ENCODE data around the gene PYGO1.
"Not testable (repeated sequence)": the region's sequence is repeated elsewhere in the genome, so short reads cannot be mapped to it uniquely, and the experiment has no call there.

PYGO1 gene

DNA sequence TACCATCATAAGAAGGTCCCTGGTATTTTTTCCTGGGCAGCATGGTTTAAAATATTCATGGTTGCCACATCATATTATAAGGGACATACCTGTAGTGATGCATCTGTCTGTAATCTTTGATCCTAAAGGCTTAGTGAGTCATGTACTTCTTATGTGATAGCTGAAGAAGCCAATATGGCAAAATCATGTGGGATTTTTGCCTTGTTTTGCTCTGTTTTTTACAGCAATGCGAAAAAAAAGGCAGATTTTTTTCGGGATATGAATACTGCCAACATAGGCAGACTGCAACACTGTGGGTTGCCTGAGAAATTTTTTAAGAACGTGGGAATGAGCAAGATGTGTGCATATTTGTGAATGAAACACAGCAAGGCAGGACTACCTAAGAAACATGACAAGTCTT, 11.3 kb upstream of the PYGO1 start:
- no peak overlapping the region for H3K4me3 ChIP-seq
- no peak overlapping the region for H3K27ac ChIP-seq
- TF ChIP-seq, protein P1, sequence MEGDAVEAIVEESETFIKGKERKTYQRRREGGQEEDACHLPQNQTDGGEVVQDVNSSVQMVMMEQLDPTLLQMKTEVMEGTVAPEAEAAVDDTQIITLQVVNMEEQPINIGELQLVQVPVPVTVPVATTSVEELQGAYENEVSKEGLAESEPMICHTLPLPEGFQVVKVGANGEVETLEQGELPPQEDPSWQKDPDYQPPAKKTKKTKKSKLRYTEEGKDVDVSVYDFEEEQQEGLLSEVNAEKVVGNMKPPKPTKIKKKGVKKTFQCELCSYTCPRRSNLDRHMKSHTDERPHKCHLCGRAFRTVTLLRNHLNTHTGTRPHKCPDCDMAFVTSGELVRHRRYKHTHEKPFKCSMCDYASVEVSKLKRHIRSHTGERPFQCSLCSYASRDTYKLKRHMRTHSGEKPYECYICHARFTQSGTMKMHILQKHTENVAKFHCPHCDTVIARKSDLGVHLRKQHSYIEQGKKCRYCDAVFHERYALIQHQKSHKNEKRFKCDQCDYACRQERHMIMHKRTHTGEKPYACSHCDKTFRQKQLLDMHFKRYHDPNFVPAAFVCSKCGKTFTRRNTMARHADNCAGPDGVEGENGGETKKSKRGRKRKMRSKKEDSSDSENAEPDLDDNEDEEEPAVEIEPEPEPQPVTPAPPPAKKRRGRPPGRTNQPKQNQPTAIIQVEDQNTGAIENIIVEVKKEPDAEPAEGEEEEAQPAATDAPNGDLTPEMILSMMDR (IDR thresholded peaks at IDR 0.05), result no peak
- DNase-seq (ENCODE audit: low spot score), result no peak

DNA sequence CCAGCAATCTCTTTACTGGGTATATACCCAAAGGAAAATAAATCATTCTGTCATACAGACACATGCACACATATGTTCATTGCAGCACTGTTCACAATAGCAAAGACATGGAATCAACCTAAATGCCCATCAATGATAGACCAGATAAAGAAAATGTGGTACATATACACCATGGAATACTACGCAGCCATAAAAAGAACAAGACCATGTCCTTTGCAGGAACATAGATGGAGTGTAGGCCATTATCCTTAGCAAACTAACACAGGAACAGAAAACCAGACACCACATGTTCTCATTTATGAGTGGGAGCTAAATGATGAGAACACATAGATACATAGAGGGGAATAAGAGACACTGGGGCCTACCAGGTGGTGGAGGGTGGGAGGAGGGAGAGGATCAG, 4.9 kb upstream of the PYGO1 start:
- not testable (repeated sequence) for DNase-seq (ENCODE audit: low spot score); H3K27ac ChIP-seq; H3K4me3 ChIP-seq

DNA sequence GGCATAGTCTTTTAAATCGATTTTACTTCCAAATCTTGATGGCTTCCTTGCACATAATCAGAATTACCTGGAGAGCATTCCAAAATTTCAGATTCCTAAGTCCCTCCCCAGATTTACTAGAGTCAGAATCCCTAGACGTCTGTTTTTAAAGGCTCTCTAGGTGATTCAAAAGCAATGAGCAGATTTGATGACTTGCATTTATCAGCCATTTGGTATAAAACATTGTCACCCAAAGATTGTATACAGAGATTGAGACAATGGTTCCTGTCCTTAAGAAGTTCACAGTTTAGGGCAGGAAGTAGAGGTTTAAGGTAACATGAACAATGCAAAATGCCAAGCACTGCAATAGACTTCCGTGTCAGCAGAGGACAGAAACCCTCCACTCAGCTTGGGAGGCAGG, 2.6 kb upstream of the PYGO1 start:
- Histone ChIP-seq H3K27ac (no peak overlapping the region), H3K4me3 (no peak overlapping the region)
- TF ChIP-seq, protein P1 (IDR thresholded peaks at IDR 0.05), result no peak
- DNase-seq (ENCODE audit: low spot score), result no peak

DNA sequence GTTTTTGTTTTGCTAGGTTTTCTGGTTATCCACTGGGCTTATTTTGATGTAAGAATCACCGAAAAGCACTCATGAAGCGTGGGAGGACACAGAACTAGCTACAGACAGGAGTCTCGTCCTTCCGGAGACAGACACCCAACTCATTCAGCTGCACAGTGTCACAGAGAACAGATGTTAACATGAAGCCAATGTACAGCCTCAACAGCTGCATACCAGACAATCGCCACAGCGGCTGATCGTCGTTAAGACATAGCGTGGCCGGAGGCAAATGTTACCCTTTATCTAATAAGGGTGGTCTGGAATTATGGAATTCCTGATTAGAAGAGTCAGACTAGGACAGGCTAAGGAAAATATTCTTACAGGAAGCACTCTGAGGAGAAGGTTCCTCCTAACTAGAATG, 1.1 kb upstream of the PYGO1 start:
- DNase-seq (ENCODE audit: low spot score), result no peak
- Histone ChIP-seq H3K4me3 (no peak overlapping the region), H3K27ac (no peak overlapping the region)
- TF ChIP-seq, protein P1 (IDR thresholded peaks at IDR 0.05), result no peak

DNA sequence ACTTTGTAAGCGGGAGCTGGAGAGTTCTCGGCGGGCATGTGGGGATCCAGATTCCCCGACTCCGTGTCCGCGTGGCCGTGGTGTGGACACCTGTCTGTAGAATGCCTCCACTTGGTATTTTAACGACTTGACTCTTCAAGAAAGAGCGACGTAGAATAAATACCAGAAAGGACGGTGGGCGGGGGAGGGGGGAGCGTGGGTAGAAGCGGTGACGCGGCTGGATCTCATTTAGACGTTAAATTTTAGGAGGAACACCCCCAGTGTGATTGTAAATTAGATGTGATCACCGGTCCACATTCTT, 620 bp upstream of the PYGO1 start:
- TF ChIP-seq, protein P1 (IDR thresholded peaks at IDR 0.05), result no peak
- H3K4me3 ChIP-seq, result peak overlapping the region; percentile 77
- H3K27ac ChIP-seq, result peak overlapping the region; percentile 70 to 92
- DNase-seq (ENCODE audit: low spot score), result no peak

DNA sequence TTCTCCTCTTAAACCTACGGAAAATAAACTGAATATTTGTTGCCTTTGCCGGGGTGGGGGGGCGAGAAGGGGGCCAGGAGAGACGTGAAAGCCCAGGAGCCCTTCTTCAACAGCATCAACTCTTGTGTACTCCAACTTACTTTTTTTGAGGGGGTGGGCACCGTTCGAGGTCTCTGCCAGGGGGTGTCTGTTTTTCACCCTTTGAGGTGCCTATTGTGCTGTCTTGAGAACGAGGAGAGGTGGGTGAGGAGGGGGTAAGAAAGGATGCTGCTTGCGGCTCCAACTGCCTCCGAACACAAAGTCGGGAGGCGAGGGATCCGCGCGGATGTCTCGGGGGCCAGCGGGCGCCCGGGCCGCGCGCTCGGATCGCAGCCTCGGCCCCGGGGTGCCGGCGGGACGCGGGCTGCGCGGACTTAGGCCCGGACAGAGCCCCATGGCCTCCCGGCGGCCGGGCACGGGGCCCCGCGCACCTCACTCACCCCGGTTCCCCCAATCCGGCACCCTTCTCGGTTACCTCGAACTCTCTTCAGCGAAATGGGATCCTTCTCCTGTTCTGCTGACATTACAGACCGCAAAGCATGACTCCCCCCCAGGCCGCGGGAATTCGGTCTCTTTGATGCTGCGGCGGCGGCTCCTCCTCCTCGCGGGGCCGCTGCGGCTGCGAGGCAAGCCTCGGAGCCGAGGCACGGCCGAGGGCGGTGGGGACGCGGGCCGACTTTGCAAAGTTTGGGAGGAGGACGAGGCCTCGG, 650 bp downstream of the PYGO1 start:
- Histone ChIP-seq H3K27ac (peak overlapping the region; percentile 79 to 92), H3K4me3 (peak overlapping the region; percentile 77)
- TF ChIP-seq, protein P1 (IDR thresholded peaks at IDR 0.05), result no peak
- no peak for DNase-seq (ENCODE audit: low spot score)

DNA sequence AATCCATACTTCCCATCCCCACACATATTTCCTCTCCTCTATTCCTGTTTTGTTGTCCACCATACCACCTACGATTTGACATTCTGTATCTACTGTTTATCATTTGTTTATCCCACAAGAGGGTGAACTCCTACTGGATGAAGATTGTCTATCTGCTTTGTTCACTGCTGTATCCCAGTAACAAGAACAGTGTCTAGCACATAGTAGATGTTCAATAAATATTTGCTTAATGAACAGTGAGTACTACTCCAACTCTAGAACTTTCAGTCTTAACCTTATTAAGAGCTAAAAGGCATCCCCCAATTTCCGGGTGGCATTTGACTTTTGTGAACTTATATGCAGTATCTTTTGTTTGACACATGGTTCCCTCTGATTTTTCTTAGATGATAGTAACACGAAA, 1.3 kb downstream of the PYGO1 start:
- H3K27ac ChIP-seq, result no peak overlapping the region
- DNase-seq (ENCODE audit: low spot score), result no peak
- H3K4me3 ChIP-seq, result peak overlapping the region; percentile 77
- TF ChIP-seq, protein P1 (IDR thresholded peaks at IDR 0.05), result no peak
